Vagina (tissue), 2 donors: ENCODE results near the gene CCDC178.

ENCODE experiments used
- POLR2A ChIP-seq, 2 donors: fragments of 450-650 bp; IDR thresholded peaks; one replicate each; pipeline ENCODE4 v1.6.1; 2017; ENCODE audit warnings: antibody characterized with exemption in 2 of 2, mild to moderate bottlenecking in 2 of 2, moderate library complexity in 2 of 2
- TF ChIP-seq, protein P1 (sequence below), 3 experiments: fragments of 450-650 bp in 2 of 3; fragments of 200-600 bp in 1 of 3; sonication (generic) in 1 of 3; IDR thresholded peaks; one replicate each; pipeline ENCODE4 v1.5.1; 2017 to 2019; ENCODE audit warnings: antibody characterized with exemption in 3 of 3, mild to moderate bottlenecking in 2 of 3, moderate library complexity in 2 of 3

DNA sequence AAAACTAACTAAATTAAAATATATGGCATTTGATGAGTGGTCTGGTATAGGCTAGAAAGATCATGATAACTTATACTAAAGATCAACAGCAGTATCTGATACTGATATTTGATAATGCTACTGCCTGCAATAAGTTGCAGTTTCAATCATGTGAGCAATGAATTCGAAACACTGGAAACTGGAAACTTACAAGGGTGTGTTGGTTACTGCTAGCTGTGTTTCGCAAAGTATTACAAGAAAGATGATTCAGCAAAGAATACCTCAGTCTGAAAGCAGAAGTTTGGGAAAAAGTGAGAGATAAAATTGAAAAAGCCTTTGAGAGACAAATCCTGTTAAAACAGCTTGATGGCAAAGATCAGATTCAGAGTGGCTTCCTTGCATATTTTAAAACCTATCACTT, 294.5 kb downstream of the CCDC178 start:
- TF ChIP-seq, protein P1, sequence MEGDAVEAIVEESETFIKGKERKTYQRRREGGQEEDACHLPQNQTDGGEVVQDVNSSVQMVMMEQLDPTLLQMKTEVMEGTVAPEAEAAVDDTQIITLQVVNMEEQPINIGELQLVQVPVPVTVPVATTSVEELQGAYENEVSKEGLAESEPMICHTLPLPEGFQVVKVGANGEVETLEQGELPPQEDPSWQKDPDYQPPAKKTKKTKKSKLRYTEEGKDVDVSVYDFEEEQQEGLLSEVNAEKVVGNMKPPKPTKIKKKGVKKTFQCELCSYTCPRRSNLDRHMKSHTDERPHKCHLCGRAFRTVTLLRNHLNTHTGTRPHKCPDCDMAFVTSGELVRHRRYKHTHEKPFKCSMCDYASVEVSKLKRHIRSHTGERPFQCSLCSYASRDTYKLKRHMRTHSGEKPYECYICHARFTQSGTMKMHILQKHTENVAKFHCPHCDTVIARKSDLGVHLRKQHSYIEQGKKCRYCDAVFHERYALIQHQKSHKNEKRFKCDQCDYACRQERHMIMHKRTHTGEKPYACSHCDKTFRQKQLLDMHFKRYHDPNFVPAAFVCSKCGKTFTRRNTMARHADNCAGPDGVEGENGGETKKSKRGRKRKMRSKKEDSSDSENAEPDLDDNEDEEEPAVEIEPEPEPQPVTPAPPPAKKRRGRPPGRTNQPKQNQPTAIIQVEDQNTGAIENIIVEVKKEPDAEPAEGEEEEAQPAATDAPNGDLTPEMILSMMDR (IDR thresholded peaks at IDR 0.05), result no peak
- TF ChIP-seq POLR2A (IDR thresholded peaks at IDR 0.05), result no peak
